HUES64 (cell line): ENCODE measurements around the gene RAB3A. TPM values are rescaled to one million over a fixed set of nuclear protein-coding genes. Genes with fewer than 3 reads are reported as not detected.

Experiments
- H3K27ac ChIP-seq: 2 replicates; pipeline ENCODE4 v1.7.0; 2013; ENCODE audit warnings: low read depth, low read length, inconsistent platforms
- H3K27me3 ChIP-seq: 2 replicates; pipeline ENCODE4 v1.6.1; 2013; ENCODE audit warnings: mild to moderate bottlenecking, low read length; ENCODE audit not compliant: insufficient read depth
- H3K36me3 ChIP-seq: 2 replicates; pipeline ENCODE4 v1.6.1; 2013; ENCODE audit warnings: mild to moderate bottlenecking, low read length; ENCODE audit not compliant: insufficient read depth
- H3K4me1 ChIP-seq: 2 replicates; pipeline ENCODE4 v1.6.1; 2013; ENCODE audit warnings: mild to moderate bottlenecking, low read length, moderate library complexity; ENCODE audit not compliant: insufficient read depth
- H3K4me3 ChIP-seq: 2 replicates; pipeline ENCODE4 v1.5.1; 2013; ENCODE audit warnings: mild to moderate bottlenecking, low read length, moderate library complexity
- H3K9ac ChIP-seq: 2 replicates; pipeline ENCODE4 v1.6.1; 2013; ENCODE audit warnings: mild to moderate bottlenecking, low read depth, low read length
- H3K9me3 ChIP-seq: 2 replicates; pipeline ENCODE4 v1.6.1; 2013; ENCODE audit warnings: low read depth, low read length; ENCODE audit not compliant: insufficient read depth
- WGBS: fragments of 150-250, 120-280 bp; methylation state at CpG from one replicate; pipeline ENCODE4 v1.1.7; 2013; ENCODE audit warnings: missing lambda C conversion rate; 5-methylcytosine and 5-hydroxymethylcytosine counted together
- polyA plus RNA-seq, 2 experiments: library from polyadenylated mRNA; stranded (reverse); fragments of 50-300 nt; gene quantifications; one replicate each; pipeline ENCODE4 v1.2.3, GENCODE V29; 2013

The RAB3A gene
- 3.5 TPM for polyA plus RNA-seq (2013, experiment 1 of 2)
- 5.1 TPM for polyA plus RNA-seq (2013, experiment 2 of 2)

- Histone ChIP-seq H3K27me3 (peaks cover 7% of the 10 kb centered on the region; the same call in 1 of the 2 replicates), H3K9me3 (no peaks in the 10 kb centered on the region), H3K27ac (peak within 1 kb of the TSS; percentile 97), H3K4me1 (peaks cover 9% of the 10 kb centered on the region; the same call in 1 of the 2 replicates), H3K36me3 (peaks cover 22% of the 10 kb centered on the region; the same call in 1 of the 2 replicates), H3K9ac (peak within 1 kb of the TSS; percentile 74), H3K4me3 (peak within 1 kb of the TSS; percentile 72)
- under 1% methylated on average over 50 of the region's 50 CpGs for WGBS
These were observed at the start of gene RAB3A for GRCh38 chr19:18203863-18204393. Gene RAB3A (minus strand): TSS chr19:18204042. CDS start chr19:18202740, 1,302 bp downstream.

- no peaks in the 10 kb centered on the region for H3K36me3 ChIP-seq
- H3K9ac ChIP-seq, result no peak overlapping the region
- H3K27ac ChIP-seq, result no peak overlapping the region
- no peaks in the 10 kb centered on the region for H3K27me3 ChIP-seq
- 92% methylated on average over 4 of the region's 4 CpGs for WGBS
- H3K4me3 ChIP-seq, result no peak overlapping the region
- H3K4me1 ChIP-seq, result peaks cover under 1% of the 10 kb centered on the region; the same call in 1 of the 2 replicates
- H3K9me3 ChIP-seq, result no peaks in the 10 kb centered on the region
These were observed 49.3 kb upstream of the RAB3A start for GRCh38 chr19:18253130-18253529.

- Histone ChIP-seq H3K27me3 (no peaks in the 10 kb centered on the region), H3K4me1 (peaks cover 3% of the 10 kb centered on the region; the same call in 1 of the 2 replicates), H3K9me3 (no peaks in the 10 kb centered on the region), H3K36me3 (no peaks in the 10 kb centered on the region), H3K9ac (no peak overlapping the region), H3K27ac (no peak overlapping the region), H3K4me3 (no peak overlapping the region)
- WGBS, result 82% methylated on average over 7 of the region's 7 CpGs
These were observed 48.5 kb upstream of the RAB3A start for GRCh38 chr19:18252370-18252717.

GRCh38 chr19:18251587-18252369, 47.9 kb upstream of the RAB3A start:
- H3K4me1 ChIP-seq, result peaks cover 3% of the 10 kb centered on the region; the same call in 1 of the 2 replicates
- 32% methylated on average over 17 of the region's 23 CpGs for WGBS
- H3K9ac ChIP-seq, result no peak overlapping the region

GRCh38 chr19:18249834-18250233, 46.0 kb upstream of the RAB3A start:
- Histone ChIP-seq H3K27me3 (no peaks in the 10 kb centered on the region), H3K36me3 (no peaks in the 10 kb centered on the region), H3K4me1 (peaks cover 3% of the 10 kb centered on the region; the same call in 1 of the 2 replicates), H3K9ac (no peak overlapping the region), H3K9me3 (no peaks in the 10 kb centered on the region), H3K27ac (no peak overlapping the region), H3K4me3 (no peak overlapping the region)
- WGBS, result 87% methylated on average over 5 of the region's 5 CpGs

More at GRCh38 chr19:18251587-18252369, 47.9 kb upstream of the RAB3A start:
- Histone ChIP-seq H3K36me3 (no peaks in the 10 kb centered on the region), H3K4me3 (no peak overlapping the region), H3K27me3 (no peaks in the 10 kb centered on the region), H3K27ac (no peak overlapping the region), H3K9me3 (no peaks in the 10 kb centered on the region)

- H3K4me1 ChIP-seq, result 0 out of 2 replicates have a peak, but pooled peaks cover 3% of the 10 kb centered on the region
- no peaks in the 10 kb centered on the region for H3K36me3 ChIP-seq
- no peaks in the 10 kb centered on the region for H3K27me3 ChIP-seq
- H3K9me3 ChIP-seq, result no peaks in the 10 kb centered on the region
- WGBS, result 70% methylated on average over 7 of the region's 7 CpGs
- H3K4me3 ChIP-seq, result no peak overlapping the region
- H3K9ac ChIP-seq, result no peak overlapping the region
- no peak overlapping the region for H3K27ac ChIP-seq
These were observed 41.5 kb upstream of the RAB3A start for GRCh38 chr19:18245297-18245696.

GRCh38 chr19:18239303-18239702, 35.5 kb upstream of the RAB3A start:
- 32% methylated on average over 12 of the region's 12 CpGs for WGBS
- no peak overlapping the region for H3K9ac ChIP-seq
- H3K27me3 ChIP-seq, result no peaks in the 10 kb centered on the region
- no peak overlapping the region for H3K4me3 ChIP-seq
- H3K9me3 ChIP-seq, result no peaks in the 10 kb centered on the region
- no peaks in the 10 kb centered on the region for H3K36me3 ChIP-seq
- no peak overlapping the region for H3K27ac ChIP-seq
- H3K4me1 ChIP-seq, result no peaks in the 10 kb centered on the region

GRCh38 chr19:18234194-18234593, 30.4 kb upstream of the RAB3A start:
- Histone ChIP-seq H3K27ac (no peak overlapping the region), H3K4me1 (peaks cover 17% of the 10 kb centered on the region), H3K9me3 (no peaks in the 10 kb centered on the region), H3K36me3 (no peaks in the 10 kb centered on the region), H3K9ac (no peak overlapping the region), H3K27me3 (no peaks in the 10 kb centered on the region), H3K4me3 (no peak overlapping the region)
- 45% methylated on average over 6 of the region's 6 CpGs for WGBS

- Histone ChIP-seq H3K9ac (no peak overlapping the region), H3K27ac (peak overlapping the region; percentile 87; the same call in 1 of the 2 replicates), H3K4me3 (peak overlapping the region; percentile 60), H3K9me3 (no peaks in the 10 kb centered on the region), H3K4me1 (peaks cover 17% of the 10 kb centered on the region), H3K36me3 (no peaks in the 10 kb centered on the region), H3K27me3 (no peaks in the 10 kb centered on the region)
- 21% methylated on average over 36 of the region's 37 CpGs for WGBS
These were observed 29.5 kb upstream of the RAB3A start for GRCh38 chr19:18233224-18233825.

- WGBS, result 3% methylated on average over 46 of the region's 46 CpGs
- Histone ChIP-seq H3K27me3 (no peaks in the 10 kb centered on the region), H3K9me3 (no peaks in the 10 kb centered on the region), H3K4me1 (peaks cover 17% of the 10 kb centered on the region), H3K36me3 (no peaks in the 10 kb centered on the region), H3K4me3 (peak overlapping the region; percentile 60), H3K27ac (peak overlapping the region; percentile 87; the same call in 1 of the 2 replicates), H3K9ac (peak overlapping the region; percentile 53; the same call in 1 of the 2 replicates)
These were observed 28.8 kb upstream of the RAB3A start for GRCh38 chr19:18232540-18233223.
